Measurements from ENCODE around the gene PPT2.
"Not testable (repeated sequence)": the region's sequence is repeated elsewhere in the genome, so short reads cannot be mapped to it uniquely, and the experiment has no call there.

Gene PPT2

DNA sequence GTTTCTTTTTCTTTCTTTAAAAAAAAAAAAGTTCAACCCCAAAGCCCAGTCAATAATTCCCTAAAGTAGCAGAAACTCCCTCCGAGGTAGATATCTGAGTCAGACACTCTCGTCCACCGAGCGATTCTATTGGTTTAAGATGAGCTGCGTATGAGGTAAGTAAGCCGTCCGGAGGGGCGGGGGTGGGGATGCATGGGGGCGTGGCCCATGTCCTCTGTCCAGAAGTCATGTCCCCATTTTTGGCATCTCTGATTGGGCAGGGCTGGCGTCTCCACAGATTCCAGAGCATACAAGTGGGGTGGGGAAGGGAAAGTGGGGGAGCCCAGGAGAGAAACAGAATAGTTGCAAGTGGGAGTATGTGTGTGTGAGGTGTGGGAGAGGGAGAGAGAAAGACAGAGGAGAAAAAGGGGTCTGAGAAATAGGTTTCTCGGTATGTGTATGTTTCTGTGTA lies 31.8 kb downstream of the PPT2 start:
- H3K9me3 ChIP-seq (ENCODE audit: control insufficient read depth, insufficient read depth, low read length); H3K27me3 ChIP-seq (ENCODE audit: control insufficient read depth, insufficient read depth, low read length); H3K27ac ChIP-seq (ENCODE audit: low read depth, low read length); H3K4me3 ChIP-seq (ENCODE audit: low read depth, low read length); H3K4me1 ChIP-seq (ENCODE audit: control insufficient read depth, insufficient read depth, low read length); H3K9ac ChIP-seq (ENCODE audit: low read depth, low read length): not testable (repeated sequence)
- H3K36me3 ChIP-seq (ENCODE audit: control insufficient read depth, insufficient read depth, low read length), result peaks cover 45% of the 10 kb centered on the region

DNA sequence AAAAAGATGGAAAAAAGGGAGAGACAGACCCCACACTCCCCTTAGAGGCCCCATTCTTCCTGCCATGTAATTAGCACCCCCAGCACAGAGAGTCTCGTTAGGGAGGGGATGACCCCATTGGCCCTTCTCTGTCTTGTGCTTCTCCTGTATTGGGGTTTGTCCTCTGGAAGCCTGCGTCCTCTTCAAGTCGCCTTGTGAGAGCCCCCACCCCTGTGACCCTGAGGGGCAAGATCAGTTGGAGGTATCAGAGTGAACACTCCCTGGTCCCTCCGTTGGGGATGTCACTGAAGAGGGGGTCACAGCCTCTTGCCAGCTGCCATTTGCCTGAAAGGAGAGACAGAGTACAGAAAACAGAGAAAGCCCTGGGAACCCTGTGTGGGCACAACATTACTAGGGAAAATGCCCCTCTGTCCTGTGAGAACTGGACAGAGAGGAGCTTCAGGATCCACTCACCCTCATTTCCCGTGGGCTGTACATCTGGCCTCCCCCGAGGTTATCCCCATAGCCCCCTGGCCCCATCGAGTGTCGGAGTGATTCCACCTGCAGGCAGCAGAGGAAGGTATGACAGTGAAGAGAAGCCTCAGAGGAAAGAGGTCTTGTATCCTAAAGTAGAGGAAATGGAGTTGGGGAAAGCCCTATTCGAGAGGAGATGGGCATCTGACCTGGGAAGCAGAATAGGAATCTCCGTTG lies 32.4 kb downstream of the PPT2 start:
- not testable (repeated sequence) for H3K4me3 ChIP-seq (ENCODE audit: low read depth, low read length); H3K27me3 ChIP-seq (ENCODE audit: control insufficient read depth, insufficient read depth, low read length); H3K9me3 ChIP-seq (ENCODE audit: control insufficient read depth, insufficient read depth, low read length); H3K27ac ChIP-seq (ENCODE audit: low read depth, low read length); H3K9ac ChIP-seq (ENCODE audit: low read depth, low read length)
- Histone ChIP-seq H3K36me3 (ENCODE audit: control insufficient read depth, insufficient read depth, low read length) (peaks cover 39% of the 10 kb centered on the region), H3K4me1 (ENCODE audit: control insufficient read depth, insufficient read depth, low read length) (peaks cover 13% of the 10 kb centered on the region; the same call in 1 of the 2 replicates)

DNA sequence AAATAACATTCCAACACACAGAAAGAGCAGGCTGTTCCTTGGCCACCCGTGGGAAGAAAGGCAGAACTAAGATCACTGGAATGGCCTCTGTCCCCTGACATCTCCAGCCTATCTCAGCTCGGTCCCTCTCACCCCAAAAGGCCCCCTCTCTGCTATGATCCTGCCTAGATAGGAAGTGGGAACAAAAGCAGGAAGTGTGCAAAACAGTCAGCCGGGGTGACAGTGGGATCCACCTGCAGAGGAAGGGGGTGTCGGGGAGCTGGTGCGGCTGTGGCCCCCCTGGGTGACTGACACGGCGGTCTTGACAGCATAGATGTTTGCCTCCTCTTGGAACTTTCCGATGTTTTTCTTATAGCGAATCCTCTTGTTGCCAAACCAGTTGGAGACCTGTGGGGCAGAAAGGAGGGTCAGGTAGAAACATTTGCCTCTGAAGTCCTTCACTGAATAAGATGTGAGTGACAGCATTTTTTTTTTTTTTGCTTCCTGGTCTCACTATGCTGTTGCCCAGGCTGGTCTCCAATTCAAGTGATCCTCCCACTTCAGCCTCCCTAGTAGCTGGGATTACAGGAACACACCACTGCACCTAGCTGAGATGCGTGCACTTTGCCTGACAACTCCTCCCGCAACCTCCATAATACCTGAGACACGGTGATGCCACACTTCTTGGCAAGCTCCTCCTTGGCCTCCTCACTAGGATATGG lies 33.2 kb downstream of the PPT2 start:
- Histone ChIP-seq H3K36me3 (ENCODE audit: control insufficient read depth, insufficient read depth, low read length) (peaks cover 34% of the 10 kb centered on the region), H3K9ac (ENCODE audit: low read depth, low read length) (no peak overlapping the region), H3K27ac (ENCODE audit: low read depth, low read length) (no peak overlapping the region), H3K27me3 (ENCODE audit: control insufficient read depth, insufficient read depth, low read length) (no peaks in the 10 kb centered on the region), H3K4me1 (ENCODE audit: control insufficient read depth, insufficient read depth, low read length) (peaks cover 15% of the 10 kb centered on the region; the same call in 1 of the 2 replicates), H3K4me3 (ENCODE audit: low read depth, low read length) (no peak overlapping the region), H3K9me3 (ENCODE audit: control insufficient read depth, insufficient read depth, low read length) (no peaks in the 10 kb centered on the region)

GRCh38 chr6:32187725-32188380 lies 33.9 kb downstream of the PPT2 start:
- H3K9me3 ChIP-seq (ENCODE audit: control insufficient read depth, insufficient read depth, low read length); H3K4me3 ChIP-seq (ENCODE audit: low read depth, low read length); H3K9ac ChIP-seq (ENCODE audit: low read depth, low read length); H3K27ac ChIP-seq (ENCODE audit: low read depth, low read length); H3K27me3 ChIP-seq (ENCODE audit: control insufficient read depth, insufficient read depth, low read length): not testable (repeated sequence)
- Histone ChIP-seq H3K4me1 (ENCODE audit: control insufficient read depth, insufficient read depth, low read length) (peaks cover 20% of the 10 kb centered on the region), H3K36me3 (ENCODE audit: control insufficient read depth, insufficient read depth, low read length) (peaks cover 27% of the 10 kb centered on the region)

DNA sequence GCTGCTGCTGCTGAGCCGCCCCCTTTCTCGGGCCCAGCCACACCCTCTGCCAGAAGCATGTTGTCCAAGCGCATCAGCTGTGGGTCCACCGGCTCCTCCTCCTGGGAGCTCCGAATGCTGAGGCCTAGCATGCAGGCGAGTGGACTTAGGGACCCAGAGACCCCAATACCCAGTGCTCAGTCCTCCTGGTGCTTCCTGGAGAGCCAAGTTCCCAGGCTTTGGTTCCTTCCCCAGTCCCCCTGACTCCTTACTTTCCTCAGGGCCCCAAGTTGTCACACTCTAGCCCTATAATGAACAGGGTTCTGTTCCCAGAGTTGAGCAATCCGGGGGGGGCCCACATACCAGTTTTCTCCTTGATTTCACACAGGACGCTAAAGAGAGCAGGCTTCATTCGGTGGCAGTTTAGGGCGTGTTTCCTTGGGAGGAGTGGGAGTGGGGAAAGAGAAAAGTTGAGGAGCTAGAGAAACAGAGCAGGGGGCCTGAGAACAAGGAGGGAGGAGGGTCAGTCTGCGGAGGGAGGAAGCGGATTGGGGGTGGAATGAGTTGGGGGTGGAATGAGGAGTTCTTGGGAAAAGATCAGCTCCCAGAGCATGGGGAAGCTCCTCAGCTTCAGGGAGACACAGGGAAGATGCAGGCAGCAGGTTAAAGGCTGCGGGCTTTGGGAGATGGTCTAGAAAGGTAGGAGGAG lies 34.6 kb downstream of the PPT2 start:
- H3K36me3 ChIP-seq (ENCODE audit: control insufficient read depth, insufficient read depth, low read length), result peaks cover 20% of the 10 kb centered on the region
- H3K27ac ChIP-seq (ENCODE audit: low read depth, low read length), result peak overlapping the region; percentile 85
- H3K9ac ChIP-seq (ENCODE audit: low read depth, low read length), result no peak overlapping the region
- H3K4me1 ChIP-seq (ENCODE audit: control insufficient read depth, insufficient read depth, low read length), result peaks cover 22% of the 10 kb centered on the region
- no peaks in the 10 kb centered on the region for H3K27me3 ChIP-seq (ENCODE audit: control insufficient read depth, insufficient read depth, low read length)
- H3K4me3 ChIP-seq (ENCODE audit: low read depth, low read length), result peak overlapping the region; percentile 67
- no peaks in the 10 kb centered on the region for H3K9me3 ChIP-seq (ENCODE audit: control insufficient read depth, insufficient read depth, low read length)

GRCh38 chr6:32189069-32189741 lies 35.3 kb downstream of the PPT2 start:
- Histone ChIP-seq H3K36me3 (ENCODE audit: control insufficient read depth, insufficient read depth, low read length) (peaks cover 19% of the 10 kb centered on the region), H3K4me1 (ENCODE audit: control insufficient read depth, insufficient read depth, low read length) (peaks cover 22% of the 10 kb centered on the region), H3K27me3 (ENCODE audit: control insufficient read depth, insufficient read depth, low read length) (no peaks in the 10 kb centered on the region), H3K4me3 (ENCODE audit: low read depth, low read length) (peak overlapping the region; percentile 67), H3K9me3 (ENCODE audit: control insufficient read depth, insufficient read depth, low read length) (no peaks in the 10 kb centered on the region), H3K9ac (ENCODE audit: low read depth, low read length) (peak overlapping the region; percentile 31; the same call in 1 of the 2 replicates), H3K27ac (ENCODE audit: low read depth, low read length) (peak overlapping the region; percentile 85)

GRCh38 chr6:32189742-32190053 lies 35.8 kb downstream of the PPT2 start:
- Histone ChIP-seq H3K27me3 (ENCODE audit: control insufficient read depth, insufficient read depth, low read length) (no peaks in the 10 kb centered on the region), H3K9me3 (ENCODE audit: control insufficient read depth, insufficient read depth, low read length) (no peaks in the 10 kb centered on the region), H3K9ac (ENCODE audit: low read depth, low read length) (no peak overlapping the region), H3K4me1 (ENCODE audit: control insufficient read depth, insufficient read depth, low read length) (peaks cover 27% of the 10 kb centered on the region), H3K36me3 (ENCODE audit: control insufficient read depth, insufficient read depth, low read length) (peaks cover 19% of the 10 kb centered on the region), H3K4me3 (ENCODE audit: low read depth, low read length) (peak overlapping the region; percentile 67), H3K27ac (ENCODE audit: low read depth, low read length) (peak overlapping the region; percentile 85)

- Histone ChIP-seq H3K4me3 (ENCODE audit: low read depth, low read length) (peak within 1 kb of the TSS; percentile 67), H3K27me3 (ENCODE audit: control insufficient read depth, insufficient read depth, low read length) (no peaks in the 10 kb centered on the region), H3K36me3 (ENCODE audit: control insufficient read depth, insufficient read depth, low read length) (peaks cover 19% of the 10 kb centered on the region), H3K9ac (ENCODE audit: low read depth, low read length) (peak within 1 kb of the TSS; percentile 31; the same call in 1 of the 2 replicates), H3K4me1 (ENCODE audit: control insufficient read depth, insufficient read depth, low read length) (peaks cover 32% of the 10 kb centered on the region), H3K9me3 (ENCODE audit: control insufficient read depth, insufficient read depth, low read length) (no peaks in the 10 kb centered on the region), H3K27ac (ENCODE audit: low read depth, low read length) (peak within 1 kb of the TSS; percentile 85)
These were observed 36.3 kb downstream of the PPT2 start, which contains the start of gene PBX2 for GRCh38 chr6:32190054-32190851. TSS of gene PBX2 (minus strand) at chr6:32190202. CDS start at chr6:32189915, 287 bp downstream.

GRCh38 chr6:32190911-32191677 lies 37.2 kb downstream of the PPT2 start:
- Histone ChIP-seq H3K36me3 (ENCODE audit: control insufficient read depth, insufficient read depth, low read length) (peaks cover 19% of the 10 kb centered on the region), H3K27me3 (ENCODE audit: control insufficient read depth, insufficient read depth, low read length) (no peaks in the 10 kb centered on the region), H3K4me1 (ENCODE audit: control insufficient read depth, insufficient read depth, low read length) (peaks cover 33% of the 10 kb centered on the region), H3K27ac (ENCODE audit: low read depth, low read length) (peak overlapping the region; percentile 85), H3K4me3 (ENCODE audit: low read depth, low read length) (0 out of 2 replicates have a peak overlapping the region, but pooled peaks have one; percentile 67), H3K9ac (ENCODE audit: low read depth, low read length) (no peak overlapping the region), H3K9me3 (ENCODE audit: control insufficient read depth, insufficient read depth, low read length) (no peaks in the 10 kb centered on the region)

All from HUES48 (cell line).